Measurements from ENCODE around the gene DNAH10. TPM values are rescaled to one million over a fixed set of nuclear protein-coding genes. Genes with fewer than 3 reads are reported as not detected.

The DNAH10 gene
- total and polyA plus RNA-seq, 8 donors = 0.02 to 0.59 (median 0.09) TPM; not detected in 1

DNA sequence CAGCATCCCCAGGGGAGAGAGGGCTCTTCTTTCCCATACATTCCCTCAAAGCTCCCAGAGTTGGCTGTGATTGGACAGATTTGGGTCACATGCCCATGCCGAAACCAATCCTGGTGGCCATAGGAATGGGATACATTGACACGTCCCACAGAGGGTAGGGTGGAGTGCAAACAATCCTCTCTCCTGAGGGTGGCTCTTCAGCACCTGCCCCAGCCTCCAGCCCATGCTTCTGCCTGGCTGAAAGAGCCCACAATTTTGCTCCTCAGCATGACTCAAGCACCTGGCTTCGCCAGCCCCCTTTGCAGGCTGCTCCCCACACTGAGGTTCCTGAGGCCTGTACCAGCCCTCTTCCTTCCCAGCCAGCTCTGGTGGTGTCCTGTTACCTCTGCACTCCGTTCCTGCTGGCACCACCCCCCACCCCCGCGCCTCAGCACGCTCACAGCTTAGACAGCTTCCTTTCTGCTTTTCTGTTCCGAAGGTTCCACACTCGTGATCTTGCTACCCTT is 138.8 kb downstream of the DNAH10 start:
- TF ChIP-seq, protein P1, sequence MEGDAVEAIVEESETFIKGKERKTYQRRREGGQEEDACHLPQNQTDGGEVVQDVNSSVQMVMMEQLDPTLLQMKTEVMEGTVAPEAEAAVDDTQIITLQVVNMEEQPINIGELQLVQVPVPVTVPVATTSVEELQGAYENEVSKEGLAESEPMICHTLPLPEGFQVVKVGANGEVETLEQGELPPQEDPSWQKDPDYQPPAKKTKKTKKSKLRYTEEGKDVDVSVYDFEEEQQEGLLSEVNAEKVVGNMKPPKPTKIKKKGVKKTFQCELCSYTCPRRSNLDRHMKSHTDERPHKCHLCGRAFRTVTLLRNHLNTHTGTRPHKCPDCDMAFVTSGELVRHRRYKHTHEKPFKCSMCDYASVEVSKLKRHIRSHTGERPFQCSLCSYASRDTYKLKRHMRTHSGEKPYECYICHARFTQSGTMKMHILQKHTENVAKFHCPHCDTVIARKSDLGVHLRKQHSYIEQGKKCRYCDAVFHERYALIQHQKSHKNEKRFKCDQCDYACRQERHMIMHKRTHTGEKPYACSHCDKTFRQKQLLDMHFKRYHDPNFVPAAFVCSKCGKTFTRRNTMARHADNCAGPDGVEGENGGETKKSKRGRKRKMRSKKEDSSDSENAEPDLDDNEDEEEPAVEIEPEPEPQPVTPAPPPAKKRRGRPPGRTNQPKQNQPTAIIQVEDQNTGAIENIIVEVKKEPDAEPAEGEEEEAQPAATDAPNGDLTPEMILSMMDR (IDR thresholded peaks at IDR 0.05) = no peak
- H3K27me3 ChIP-seq = no peaks in the 10 kb centered on the region
- intact Hi-C loops (cut with DNase I) = loop anchor here in 2 of 3 donors (10.0 kb wide), 2 partner anchors 84 to 124 kb away; no protein-coding TSS in a partner anchor
- FAIRE-seq (no peak), DNase-seq (no peak), ATAC-seq (no peak)
- H3K27ac ChIP-seq = no peak overlapping the region
- H3K4me1 ChIP-seq = no peaks in the 10 kb centered on the region
- H3K36me3 ChIP-seq = no peaks in the 10 kb centered on the region
- WGBS, 2 donors = 54 to 63% methylated on average over 9 of the region's 9 CpGs
- H3K4me3 ChIP-seq = no peak overlapping the region
- H3K9me3 ChIP-seq = no peaks in the 10 kb centered on the region

DNA sequence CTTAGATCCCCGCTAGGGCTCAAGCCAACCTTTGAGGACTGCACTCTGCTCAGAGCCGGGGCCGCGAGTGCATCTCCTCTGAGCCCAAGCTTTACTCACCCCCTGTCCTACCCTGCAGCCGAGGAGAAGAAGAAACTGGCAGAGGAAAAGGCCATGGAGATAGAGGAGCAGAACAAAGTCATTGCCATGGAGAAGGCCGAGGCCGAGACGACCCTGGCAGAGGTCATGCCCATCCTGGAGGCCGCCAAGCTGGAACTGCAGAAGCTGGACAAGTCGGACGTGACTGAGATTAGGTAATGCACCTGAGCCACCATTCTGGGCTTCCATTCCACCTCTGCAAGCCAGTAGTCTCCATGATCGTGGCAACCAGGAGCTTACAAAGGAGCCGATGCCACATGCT is 140.7 kb downstream of the DNAH10 start:
- ATAC-seq (no peak), DNase-seq (no peak), FAIRE-seq (no peak)
- WGBS, 2 donors = 78 to 86% methylated on average over 13 of the region's 13 CpGs
- Histone ChIP-seq H3K27ac (no peak overlapping the region), H3K27me3 (no peaks in the 10 kb centered on the region), H3K4me3 (no peak overlapping the region), H3K4me1 (no peaks in the 10 kb centered on the region), H3K9me3 (no peaks in the 10 kb centered on the region), H3K36me3 (no peaks in the 10 kb centered on the region)
- TF ChIP-seq, protein P1 (IDR thresholded peaks at IDR 0.05) = no peak
- intact Hi-C loops (cut with DNase I) = loop anchor here in 2 of 3 donors (10.0 kb wide), 2 partner anchors 82 to 122 kb away; no protein-coding TSS in a partner anchor

DNA sequence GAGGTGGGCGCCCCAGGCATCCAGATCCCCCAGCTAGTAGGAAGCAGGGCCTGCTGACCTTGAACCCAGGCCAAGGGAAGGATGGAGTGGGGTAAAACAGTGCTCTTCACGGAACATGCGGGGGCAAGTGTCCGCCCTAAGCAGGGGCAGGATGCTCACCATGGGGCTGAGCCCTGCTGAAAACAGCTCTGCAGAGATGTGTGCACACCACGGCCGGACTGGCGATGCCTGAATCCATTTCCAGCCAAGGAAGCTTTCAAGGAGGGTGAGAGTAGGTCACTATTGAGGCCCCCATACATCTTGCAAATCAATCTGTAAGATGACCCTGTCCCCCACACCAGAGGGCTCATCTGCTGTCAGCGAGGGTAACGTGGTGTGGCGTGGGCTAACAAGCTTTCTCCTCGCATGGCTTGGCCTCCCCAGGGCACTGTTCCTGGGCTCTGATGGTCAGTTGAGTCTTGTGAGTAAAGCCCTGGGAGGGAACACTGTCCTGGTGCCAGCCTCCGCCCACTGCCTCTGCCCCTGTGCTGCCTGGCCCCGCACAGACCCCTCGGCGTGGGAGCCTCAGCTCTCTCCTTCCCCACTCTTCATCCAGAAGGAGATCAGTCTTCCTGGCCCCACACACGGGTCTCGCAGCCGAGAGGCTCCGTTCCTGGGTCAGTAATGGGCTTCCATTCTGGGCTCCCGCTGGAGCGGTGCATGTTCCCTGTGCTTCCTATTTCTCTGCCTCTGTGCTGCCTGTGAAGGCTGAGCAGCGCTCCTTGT is 141.4 kb downstream of the DNAH10 start:
- DNase-seq (no peak), ATAC-seq (no peak), FAIRE-seq (no peak)
- no peak overlapping the region for H3K27ac ChIP-seq
- H3K27me3 ChIP-seq = no peaks in the 10 kb centered on the region
- TF ChIP-seq, protein P1 (IDR thresholded peaks at IDR 0.05) = no peak
- no peaks in the 10 kb centered on the region for H3K4me1 ChIP-seq
- intact Hi-C loops (cut with DNase I) = loop anchor here in 2 of 3 donors (10.0 kb wide), 2 partner anchors 81 to 121 kb away; no protein-coding TSS in a partner anchor
- WGBS, 2 donors = 67 to 80% methylated on average over 22 of the region's 22 CpGs
- no peaks in the 10 kb centered on the region for H3K36me3 ChIP-seq
- H3K9me3 ChIP-seq = no peaks in the 10 kb centered on the region
- no peak overlapping the region for H3K4me3 ChIP-seq

DNA sequence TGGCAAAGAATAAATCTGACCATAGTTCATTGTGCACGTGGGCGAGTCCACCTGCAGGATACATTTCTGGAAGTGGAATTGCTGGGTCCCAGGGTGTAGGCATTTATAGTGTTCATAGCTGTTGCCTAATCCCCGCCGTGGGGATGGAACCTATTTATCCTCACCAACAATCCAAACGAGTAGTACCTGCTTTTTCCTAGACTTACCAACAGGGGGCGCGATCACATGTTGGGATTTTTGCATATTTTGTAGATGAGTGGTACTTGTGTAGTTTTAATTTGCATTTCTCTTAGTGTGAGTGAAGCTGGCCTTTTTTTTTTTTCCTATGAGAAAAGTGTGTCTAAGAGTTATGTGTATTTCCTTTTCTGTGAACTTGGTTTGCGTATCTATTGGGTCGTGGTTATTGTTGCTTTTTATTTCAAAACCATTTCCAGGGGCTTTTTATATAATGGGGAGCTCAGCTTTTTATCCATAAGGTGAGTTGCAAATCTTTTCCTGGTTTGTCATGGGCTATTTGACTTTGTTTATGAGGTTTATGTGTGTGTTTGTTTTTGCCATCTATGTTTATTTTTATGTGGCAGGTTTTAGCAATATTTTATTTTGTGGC is 143.3 kb downstream of the DNAH10 start:
- ATAC-seq (peak; percentile 46 to 90 (median 76)), FAIRE-seq (no peak), DNase-seq (peak in 3 of 6 donors; percentile 28 to 68 (median 31))
- 19 to 20% methylated on average over 9 of the region's 9 CpGs for WGBS, 2 donors
- no peaks in the 10 kb centered on the region for H3K27me3 ChIP-seq
- H3K27ac ChIP-seq = no peak overlapping the region
- intact Hi-C loops (cut with DNase I) = loop anchor here in 2 of 3 donors (5.0 to 10.0 kb wide), 3 partner anchors 77 to 119 kb away; no protein-coding TSS in a partner anchor
- H3K36me3 ChIP-seq = no peaks in the 10 kb centered on the region
- no peaks in the 10 kb centered on the region for H3K9me3 ChIP-seq
- no peak overlapping the region for H3K4me3 ChIP-seq
- TF ChIP-seq, protein P1 (IDR thresholded peaks at IDR 0.05) = peak; percentile 66 to 84 (median 70)
- no peaks in the 10 kb centered on the region for H3K4me1 ChIP-seq
